Thyroid gland (tissue), 4 donors: ENCODE results near the gene ELAVL4.

Source experiments
- POLR2A ChIP-seq, 2 donors: fragments of 450-650 bp; IDR thresholded peaks; one replicate each; pipeline ENCODE4 v1.6.1; 2017; ENCODE audit warnings: antibody characterized with exemption in 2 of 2, mild to moderate bottlenecking in 2 of 2, moderate library complexity in 1 of 2
- TF ChIP-seq, protein P1 (sequence below), 6 experiments: fragments of 200-600 bp in 3 of 6; fragments of 450-650 bp in 3 of 6; sonication (generic) in 3 of 6; IDR thresholded peaks; one replicate each; pipeline ENCODE4 v1.5.1; 2016 to 2019; ENCODE audit warnings: antibody characterized with exemption in 6 of 6, mild to moderate bottlenecking in 2 of 6, inconsistent platforms in 1 of 6, moderate library complexity in 1 of 6

DNA sequence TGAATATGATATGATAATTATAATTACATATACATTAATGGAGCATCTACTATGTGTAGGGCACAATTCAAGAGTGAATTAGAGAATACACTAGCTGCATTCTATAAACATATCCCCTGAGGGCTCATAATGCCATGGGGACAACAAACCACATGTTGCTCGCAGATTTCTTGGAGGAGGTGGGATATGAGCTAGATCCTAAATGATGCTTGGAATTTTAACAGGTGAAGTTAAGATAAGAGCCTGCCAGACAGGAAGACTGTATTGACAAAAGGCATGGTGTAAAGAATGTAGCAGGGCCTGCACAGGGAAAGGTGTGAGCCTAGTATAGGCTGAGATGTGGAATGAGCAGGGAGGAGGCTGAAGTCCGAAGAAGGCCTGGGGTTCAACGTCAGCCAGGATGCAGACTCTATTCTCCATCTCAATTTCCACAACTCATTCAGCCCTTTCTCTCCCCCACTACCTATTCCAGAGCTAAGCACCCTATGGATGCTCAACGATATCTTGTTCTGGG lies 120.2 kb downstream of the ELAVL4 start:
- TF ChIP-seq, protein P1, sequence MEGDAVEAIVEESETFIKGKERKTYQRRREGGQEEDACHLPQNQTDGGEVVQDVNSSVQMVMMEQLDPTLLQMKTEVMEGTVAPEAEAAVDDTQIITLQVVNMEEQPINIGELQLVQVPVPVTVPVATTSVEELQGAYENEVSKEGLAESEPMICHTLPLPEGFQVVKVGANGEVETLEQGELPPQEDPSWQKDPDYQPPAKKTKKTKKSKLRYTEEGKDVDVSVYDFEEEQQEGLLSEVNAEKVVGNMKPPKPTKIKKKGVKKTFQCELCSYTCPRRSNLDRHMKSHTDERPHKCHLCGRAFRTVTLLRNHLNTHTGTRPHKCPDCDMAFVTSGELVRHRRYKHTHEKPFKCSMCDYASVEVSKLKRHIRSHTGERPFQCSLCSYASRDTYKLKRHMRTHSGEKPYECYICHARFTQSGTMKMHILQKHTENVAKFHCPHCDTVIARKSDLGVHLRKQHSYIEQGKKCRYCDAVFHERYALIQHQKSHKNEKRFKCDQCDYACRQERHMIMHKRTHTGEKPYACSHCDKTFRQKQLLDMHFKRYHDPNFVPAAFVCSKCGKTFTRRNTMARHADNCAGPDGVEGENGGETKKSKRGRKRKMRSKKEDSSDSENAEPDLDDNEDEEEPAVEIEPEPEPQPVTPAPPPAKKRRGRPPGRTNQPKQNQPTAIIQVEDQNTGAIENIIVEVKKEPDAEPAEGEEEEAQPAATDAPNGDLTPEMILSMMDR (IDR thresholded peaks at IDR 0.05): no peak
- no peak for TF ChIP-seq POLR2A (IDR thresholded peaks at IDR 0.05)
